SU-DHL-6 (cell line): ENCODE data around the gene SMAD1.

ENCODE experiments used
- CTCF ChIP-seq: fragments of 200-600 bp; sonication (generic); IDR thresholded peaks from one replicate; pipeline ENCODE4 v1.5.1; 2017; ENCODE audit warnings: antibody characterized with exemption, mild to moderate bottlenecking, low read length, moderate library complexity; ENCODE audit not compliant: insufficient read depth, poor library complexity, severe bottlenecking
- EZH2phosphoT487 ChIP-seq: fragments of 200-600 bp; sonication (generic), shearing (Covaris generic); conservative IDR thresholded peaks from 2 replicates; pipeline ENCODE4 v1.6.1; 2018; ENCODE audit warnings: mild to moderate bottlenecking, antibody characterized with exemption, low read length, moderate library complexity, mixed read lengths

- TF ChIP-seq CTCF (no peak), EZH2phosphoT487 (no peak)
These were observed 53.5 kb downstream of the SMAD1 start for GRCh38 chr4:145535202-145535601.
